ENCODE measurements around the gene ELMO1.

DNA sequence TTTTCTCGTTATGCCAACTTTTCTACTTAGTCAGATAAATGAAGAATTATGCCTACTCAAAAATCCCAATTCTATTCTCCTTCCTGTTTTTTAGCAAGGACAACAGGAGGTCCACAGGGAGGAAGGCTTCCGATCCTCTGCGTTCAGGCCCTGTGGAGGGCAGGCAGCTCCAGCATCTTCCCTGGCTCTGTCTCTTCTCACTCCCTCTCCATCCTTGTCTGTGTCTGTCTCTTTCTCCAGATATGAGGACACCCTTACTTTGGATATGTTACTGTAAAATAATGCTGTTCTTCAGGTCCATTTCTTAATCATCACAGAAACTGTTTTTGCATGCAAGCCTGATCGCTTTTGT is 166.6 kb downstream of the ELMO1 start:
- TF ChIP-seq, protein P1, sequence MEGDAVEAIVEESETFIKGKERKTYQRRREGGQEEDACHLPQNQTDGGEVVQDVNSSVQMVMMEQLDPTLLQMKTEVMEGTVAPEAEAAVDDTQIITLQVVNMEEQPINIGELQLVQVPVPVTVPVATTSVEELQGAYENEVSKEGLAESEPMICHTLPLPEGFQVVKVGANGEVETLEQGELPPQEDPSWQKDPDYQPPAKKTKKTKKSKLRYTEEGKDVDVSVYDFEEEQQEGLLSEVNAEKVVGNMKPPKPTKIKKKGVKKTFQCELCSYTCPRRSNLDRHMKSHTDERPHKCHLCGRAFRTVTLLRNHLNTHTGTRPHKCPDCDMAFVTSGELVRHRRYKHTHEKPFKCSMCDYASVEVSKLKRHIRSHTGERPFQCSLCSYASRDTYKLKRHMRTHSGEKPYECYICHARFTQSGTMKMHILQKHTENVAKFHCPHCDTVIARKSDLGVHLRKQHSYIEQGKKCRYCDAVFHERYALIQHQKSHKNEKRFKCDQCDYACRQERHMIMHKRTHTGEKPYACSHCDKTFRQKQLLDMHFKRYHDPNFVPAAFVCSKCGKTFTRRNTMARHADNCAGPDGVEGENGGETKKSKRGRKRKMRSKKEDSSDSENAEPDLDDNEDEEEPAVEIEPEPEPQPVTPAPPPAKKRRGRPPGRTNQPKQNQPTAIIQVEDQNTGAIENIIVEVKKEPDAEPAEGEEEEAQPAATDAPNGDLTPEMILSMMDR (IDR thresholded peaks at IDR 0.05; ENCODE audit: poor library complexity): no peak
- TF ChIP-seq EZH2 (IDR thresholded peaks at IDR 0.05; ENCODE audit: borderline replicate concordance): no peak
- no peak for TF ChIP-seq EZH2phosphoT487 (IDR thresholded peaks at IDR 0.05; ENCODE audit: low read depth, severe bottlenecking, unreplicated experiment)

All from hepatocyte (in vitro differentiated cells).